Fibroblast of gingiva (primary cell): ENCODE results near the gene AP3D1.

Source experiments
- DNase-seq: peaks from one replicate; pipeline ENCODE4 v3.0.0-alpha.2; 2011; ENCODE audit warnings: low read depth

Gene AP3D1

GRCh38 chr19:2180881-2181632 is 29.7 kb upstream of the AP3D1 start:
- DNase-seq, result no peak

- no peak for DNase-seq
Observed at GRCh38 chr19:2180114-2180513, 28.7 kb upstream of the AP3D1 start.

- no peak for DNase-seq
Observed at GRCh38 chr19:2179095-2179494, 27.7 kb upstream of the AP3D1 start.

- DNase-seq, result no peak
Observed at GRCh38 chr19:2176337-2176994, 25.1 kb upstream of the AP3D1 start.

GRCh38 chr19:2175742-2176141 is 24.4 kb upstream of the AP3D1 start:
- DNase-seq, result no peak

- no peak for DNase-seq
Observed at GRCh38 chr19:2173767-2174577, 22.6 kb upstream of the AP3D1 start.

- DNase-seq, result no peak
Observed at GRCh38 chr19:2173388-2173766, 22.0 kb upstream of the AP3D1 start.

GRCh38 chr19:2171349-2172145 is 20.2 kb upstream of the AP3D1 start:
- no peak for DNase-seq

- no peak for DNase-seq
Observed at GRCh38 chr19:2170987-2171348, 19.6 kb upstream of the AP3D1 start.

- DNase-seq, result no peak
Observed at GRCh38 chr19:2170219-2170618, 18.9 kb upstream of the AP3D1 start.

- DNase-seq, result peak; percentile 98
Observed at GRCh38 chr19:2168619-2169424, 17.5 kb upstream of the AP3D1 start.

GRCh38 chr19:2167896-2168618 is 16.7 kb upstream of the AP3D1 start:
- DNase-seq, result peak; percentile 53

GRCh38 chr19:2166741-2167738 is 15.7 kb upstream of the AP3D1 start:
- DNase-seq, result peak; percentile 84

- no peak for DNase-seq
Observed at GRCh38 chr19:2164020-2164998, 12.9 kb upstream of the AP3D1 start.

GRCh38 chr19:2160379-2160778 is 9.0 kb upstream of the AP3D1 start:
- DNase-seq, result no peak

GRCh38 chr19:2157452-2157851 is 6.1 kb upstream of the AP3D1 start:
- DNase-seq, result no peak

GRCh38 chr19:2154587-2155075 is 3.3 kb upstream of the AP3D1 start:
- DNase-seq, result no peak

GRCh38 chr19:2150794-2151338 is 500 bp downstream of the AP3D1 start:
- DNase-seq, result no peak
